ENCODE measurements around the gene RAC2. TPM values are rescaled to one million over a fixed set of nuclear protein-coding genes. Genes with fewer than 3 reads are reported as not detected.

RAC2 gene
- total RNA-seq, 1 experiment from 2014 or later: 9.4 TPM

- Histone ChIP-seq H3K4me3 (ENCODE audit: insufficient read depth, low read depth, low read length) (no peak overlapping the region), H3K36me3 (replicated peaks; ENCODE audit: control insufficient read depth, insufficient read depth, low read length) (no peaks in the 10 kb centered on the region), H3K27me3 (ENCODE audit: control insufficient read depth, insufficient read depth, low read length) (no peaks in the 10 kb centered on the region)
- DNase-seq: peak; percentile 58
Measured at GRCh38 chr22:37229805-37230672, 14.0 kb downstream of the RAC2 start.

GRCh38 chr22:37229012-37229804 is 14.9 kb downstream of the RAC2 start:
- H3K4me3 ChIP-seq (ENCODE audit: insufficient read depth, low read depth, low read length): no peak overlapping the region
- no peaks in the 10 kb centered on the region for H3K27me3 ChIP-seq (ENCODE audit: control insufficient read depth, insufficient read depth, low read length)
- peak; percentile 34 for DNase-seq
- no peaks in the 10 kb centered on the region for H3K36me3 ChIP-seq (replicated peaks; ENCODE audit: control insufficient read depth, insufficient read depth, low read length)

GRCh38 chr22:37228106-37229011 is 15.7 kb downstream of the RAC2 start:
- DNase-seq: no peak
- Histone ChIP-seq H3K36me3 (replicated peaks; ENCODE audit: control insufficient read depth, insufficient read depth, low read length) (no peaks in the 10 kb centered on the region), H3K27me3 (ENCODE audit: control insufficient read depth, insufficient read depth, low read length) (no peaks in the 10 kb centered on the region), H3K4me3 (ENCODE audit: insufficient read depth, low read depth, low read length) (no peak overlapping the region)

GRCh38 chr22:37226514-37226913 is 17.6 kb downstream of the RAC2 start:
- Histone ChIP-seq H3K36me3 (replicated peaks; ENCODE audit: control insufficient read depth, insufficient read depth, low read length) (no peaks in the 10 kb centered on the region), H3K27me3 (ENCODE audit: control insufficient read depth, insufficient read depth, low read length) (no peaks in the 10 kb centered on the region), H3K4me3 (ENCODE audit: insufficient read depth, low read depth, low read length) (no peak overlapping the region)
- no peak for DNase-seq

GRCh38 chr22:37226087-37226486 is 18.0 kb downstream of the RAC2 start:
- Histone ChIP-seq H3K4me3 (ENCODE audit: insufficient read depth, low read depth, low read length) (no peak overlapping the region), H3K36me3 (replicated peaks; ENCODE audit: control insufficient read depth, insufficient read depth, low read length) (no peaks in the 10 kb centered on the region), H3K27me3 (ENCODE audit: control insufficient read depth, insufficient read depth, low read length) (no peaks in the 10 kb centered on the region)
- DNase-seq: no peak

GRCh38 chr22:37225481-37225880 is 18.6 kb downstream of the RAC2 start:
- Histone ChIP-seq H3K4me3 (ENCODE audit: insufficient read depth, low read depth, low read length) (no peak overlapping the region), H3K36me3 (replicated peaks; ENCODE audit: control insufficient read depth, insufficient read depth, low read length) (no peaks in the 10 kb centered on the region), H3K27me3 (ENCODE audit: control insufficient read depth, insufficient read depth, low read length) (no peaks in the 10 kb centered on the region)
- DNase-seq: peak; percentile 76

- DNase-seq: no peak
- Histone ChIP-seq H3K27me3 (ENCODE audit: control insufficient read depth, insufficient read depth, low read length) (no peaks in the 10 kb centered on the region), H3K36me3 (replicated peaks; ENCODE audit: control insufficient read depth, insufficient read depth, low read length) (no peaks in the 10 kb centered on the region), H3K4me3 (ENCODE audit: insufficient read depth, low read depth, low read length) (no peak overlapping the region)
Measured at GRCh38 chr22:37224757-37225420, 19.2 kb downstream of the RAC2 start.

- no peak overlapping the region for H3K4me3 ChIP-seq (ENCODE audit: insufficient read depth, low read depth, low read length)
- H3K27me3 ChIP-seq (ENCODE audit: control insufficient read depth, insufficient read depth, low read length): no peaks in the 10 kb centered on the region
- H3K36me3 ChIP-seq (replicated peaks; ENCODE audit: control insufficient read depth, insufficient read depth, low read length): no peaks in the 10 kb centered on the region
- DNase-seq: no peak
Measured at GRCh38 chr22:37223965-37224551, 20.0 kb downstream of the RAC2 start.

GRCh38 chr22:37222440-37222971 is 21.6 kb downstream of the RAC2 start:
- Histone ChIP-seq H3K36me3 (replicated peaks; ENCODE audit: control insufficient read depth, insufficient read depth, low read length) (no peaks in the 10 kb centered on the region), H3K4me3 (ENCODE audit: insufficient read depth, low read depth, low read length) (no peak overlapping the region), H3K27me3 (ENCODE audit: control insufficient read depth, insufficient read depth, low read length) (no peaks in the 10 kb centered on the region)
- DNase-seq: no peak

- Histone ChIP-seq H3K27me3 (ENCODE audit: control insufficient read depth, insufficient read depth, low read length) (no peaks in the 10 kb centered on the region), H3K4me3 (ENCODE audit: insufficient read depth, low read depth, low read length) (no peak overlapping the region), H3K36me3 (replicated peaks; ENCODE audit: control insufficient read depth, insufficient read depth, low read length) (no peaks in the 10 kb centered on the region)
- DNase-seq: no peak
Measured at GRCh38 chr22:37221424-37222333, 22.4 kb downstream of the RAC2 start.

- Histone ChIP-seq H3K27me3 (ENCODE audit: control insufficient read depth, insufficient read depth, low read length) (no peaks in the 10 kb centered on the region), H3K4me3 (ENCODE audit: insufficient read depth, low read depth, low read length) (no peak overlapping the region), H3K36me3 (replicated peaks; ENCODE audit: control insufficient read depth, insufficient read depth, low read length) (no peaks in the 10 kb centered on the region)
- DNase-seq: no peak
Measured at GRCh38 chr22:37220543-37220981, 23.5 kb downstream of the RAC2 start.

- Histone ChIP-seq H3K36me3 (replicated peaks; ENCODE audit: control insufficient read depth, insufficient read depth, low read length) (no peaks in the 10 kb centered on the region), H3K4me3 (ENCODE audit: insufficient read depth, low read depth, low read length) (no peak overlapping the region), H3K27me3 (ENCODE audit: control insufficient read depth, insufficient read depth, low read length) (no peaks in the 10 kb centered on the region)
- DNase-seq: no peak
Measured at GRCh38 chr22:37219533-37219932, 24.5 kb downstream of the RAC2 start.

Data from H7 (cell line).